Endothelial cell of umbilical vein (primary cell): ENCODE results near the gene TDRD10. TPM values are rescaled to one million over a fixed set of nuclear protein-coding genes. Genes with fewer than 3 reads are reported as not detected.

Source experiments
- BruUV-seq: library from RNA; stranded (reverse); fragments of 400-500 nt; replicated peaks from 2 replicates; lab custom pipeline; 2021; lab: Mats Ljungman, UMichigan
- CTCF ChIA-PET: fragments of 300-600, 350-600 bp; sonication (Branson Sonifier 250); formaldehyde crosslinking; loops from one replicate; lab custom pipeline; 2021; ENCODE audit warnings: antibody characterized with exemption, inconsistent platforms; lab: Charles Lee
- POLR2A ChIA-PET: fragments of 300-600, 350-600 bp; sonication (Branson Sonifier 250); formaldehyde crosslinking; loops from one replicate; lab custom pipeline; 2021; ENCODE audit warnings: antibody characterized with exemption, inconsistent platforms; lab: Charles Lee
- DNase-seq: peaks from one replicate; pipeline ENCODE4 v3.0.0-alpha.2; 2011; ENCODE audit warnings: low read depth, low spot score
- FAIRE-seq: peaks from 2 replicates; lab custom pipeline; 2011; peaks lifted over from hg19 to GRCh38; lab: Jason Lieb, UNC
- H2AFZ ChIP-seq: 2 replicates; pipeline ENCODE4 v1.6.0; 2012; ENCODE audit warnings: low read depth, low read length, control low read depth, inconsistent platforms
- H3K27ac ChIP-seq: 2 replicates; pipeline ENCODE4 v1.5.1; 2011; ENCODE audit warnings: low read depth, mild to moderate bottlenecking, control low read depth, low read length, moderate library complexity; ENCODE audit not compliant: insufficient read depth
- H3K27me3 ChIP-seq, 2 experiments: 2 replicates each; pipeline versions ENCODE4 v1.6.0 to v1.6.1; 2011; ENCODE audit warnings: low read length in 2 of 2, mixed read lengths in 1 of 2; ENCODE audit not compliant: control insufficient read depth in 2 of 2, insufficient read depth in 2 of 2
- H3K36me3 ChIP-seq, 2 experiments: 2 replicates in 1 of 2; 3 replicates in 1 of 2; pipeline ENCODE4 v1.5.1; 2011; ENCODE audit warnings: low read length in 2 of 2, mild to moderate bottlenecking in 1 of 2, moderate library complexity in 1 of 2; ENCODE audit not compliant: control insufficient read depth in 2 of 2, insufficient read depth in 2 of 2; ENCODE audit errors: extremely low read depth in 1 of 2
- H3K4me1 ChIP-seq: 3 replicates; pipeline ENCODE4 v1.5.1; 2011; ENCODE audit warnings: mild to moderate bottlenecking, low read length; ENCODE audit not compliant: control insufficient read depth, insufficient read depth; ENCODE audit errors: extremely low read depth
- H3K4me2 ChIP-seq: 2 replicates; pipeline ENCODE4 v1.6.1; 2011; ENCODE audit warnings: low read length, control low read depth, mixed read lengths; ENCODE audit not compliant: insufficient read depth
- H3K4me3 ChIP-seq, 3 experiments: fragments of 200-600 bp in 1 of 3; sonication (generic), shearing (Covaris generic) in 1 of 3; replicated peaks in 1 of 3; 2 replicates each; pipeline ENCODE4 v1.5.1; 2011 to 2016; ENCODE audit warnings: control low read depth in 3 of 3, low read length in 3 of 3, mild to moderate bottlenecking in 2 of 3, inconsistent platforms in 1 of 3, low read depth in 1 of 3, moderate library complexity in 1 of 3; ENCODE audit not compliant: insufficient read depth in 1 of 3
- H3K79me2 ChIP-seq: 2 replicates; pipeline ENCODE4 v1.6.0; 2012; ENCODE audit warnings: low read length, inconsistent platforms; ENCODE audit not compliant: control insufficient read depth, insufficient read depth
- H3K9ac ChIP-seq: replicated peaks from 2 replicates; pipeline ENCODE3; 2011; ENCODE audit warnings: low read length, control low read depth; ENCODE audit not compliant: insufficient read depth; ENCODE audit errors: extremely low read depth
- H3K9me1 ChIP-seq: replicated peaks from 3 replicates; pipeline ENCODE4 v1.6.0; 2011; ENCODE audit warnings: mild to moderate bottlenecking, low read length; ENCODE audit not compliant: control insufficient read depth, insufficient read depth; ENCODE audit errors: extremely low read depth
- H3K9me3 ChIP-seq: replicated peaks from 2 replicates; pipeline ENCODE4 v1.5.1; 2012; ENCODE audit warnings: low read length, inconsistent platforms; ENCODE audit not compliant: control insufficient read depth, insufficient read depth
- H4K20me1 ChIP-seq: replicated peaks from 2 replicates; pipeline ENCODE3; 2011; ENCODE audit warnings: mild to moderate bottlenecking, low read length; ENCODE audit not compliant: control insufficient read depth, insufficient read depth; ENCODE audit errors: extremely low read depth
- CTCF ChIP-seq, 2 donors: IDR thresholded peaks; 1 replicate in 1 of 2; 2 replicates in 1 of 2; pipeline ENCODE4 v1.5.1; 2011; ENCODE audit warnings: low read length in 2 of 2, mild to moderate bottlenecking in 2 of 2, moderate library complexity in 2 of 2, control low read depth in 1 of 2, inconsistent platforms in 1 of 2, low read depth in 1 of 2; ENCODE audit not compliant: insufficient read depth in 1 of 2; ENCODE audit errors: extremely low read depth in 1 of 2
- EZH2 ChIP-seq: IDR thresholded peaks from 2 replicates; pipeline ENCODE4 v1.6.1; 2012; ENCODE audit warnings: borderline replicate concordance, low read depth, mild to moderate bottlenecking, moderate library complexity, low read length, inconsistent platforms; ENCODE audit not compliant: severe bottlenecking
- FOS ChIP-seq: IDR thresholded peaks from 2 replicates; pipeline ENCODE4 v1.6.1; 2011; ENCODE audit warnings: mild to moderate bottlenecking, low read length, moderate library complexity, borderline replicate concordance; ENCODE audit not compliant: insufficient read depth
- GATA2 ChIP-seq: IDR thresholded peaks from 2 replicates; pipeline ENCODE4 v1.7.0; 2011; ENCODE audit warnings: low read depth, mild to moderate bottlenecking, moderate library complexity, mixed read lengths, low read length; ENCODE audit not compliant: insufficient read length, insufficient read depth
- JUN ChIP-seq: IDR thresholded peaks from 2 replicates; pipeline ENCODE4 v1.6.1; 2011; ENCODE audit warnings: borderline replicate concordance, low read depth; ENCODE audit not compliant: insufficient read length, insufficient read depth
- MAX ChIP-seq: IDR thresholded peaks from 2 replicates; pipeline ENCODE4 v1.6.1; 2011; ENCODE audit not compliant: insufficient read depth, insufficient read length
- MYC ChIP-seq: IDR thresholded peaks from one replicate; pipeline ENCODE4 v1.6.1; 2011; ENCODE audit warnings: mild to moderate bottlenecking, low read depth, low read length
- POLR2A ChIP-seq: IDR thresholded peaks from 2 replicates; pipeline ENCODE4 v1.6.1; 2012; ENCODE audit warnings: low read depth, mild to moderate bottlenecking, control low read depth, low read length
- POLR2AphosphoS5 ChIP-seq: IDR thresholded peaks from 2 replicates; pipeline ENCODE4 v1.6.1; 2012; ENCODE audit warnings: low read depth, mild to moderate bottlenecking, control low read depth, low read length, moderate library complexity; ENCODE audit not compliant: insufficient read depth
- dilution Hi-C: fragments of 300-500 bp; cut with MboI; formaldehyde crosslinking; loops from one replicate; pipeline ENCODE4 v1.15.0; 2019; ENCODE audit warnings: low sequenced_read_pairs; ENCODE audit not compliant: extremely low pct_ligation_motif_present
- intact Hi-C: fragments of 100-400 bp; cut with micrococcal nuclease; formaldehyde crosslinking; loops from one replicate; pipeline ENCODE4 v1.10.0; 2022
- polyA plus RNA-seq, 4 experiments: library from polyadenylated mRNA; depleted of rRNA in 3 of 4; stranded (reverse) in 3 of 4; unstranded in 1 of 4; fragments of >200 nt; gene quantifications; 2 replicates each; pipeline versions ENCODE4 v1.2.1 to v1.2.3, GENCODE V29; 2011 to 2012; ENCODE audit warnings: missing spikeins in 1 of 4
- total RNA-seq: library from RNA; stranded (reverse); gene quantifications from 2 replicates; pipeline ENCODE4 v1.2.3, GENCODE V29; 2021

The TDRD10 gene
- total and polyA plus RNA-seq, 2 donors (not counting 3 experiments of a cell fraction or from before 2014, with no cell fraction given), result 6.1 to 9.1 TPM

DNA sequence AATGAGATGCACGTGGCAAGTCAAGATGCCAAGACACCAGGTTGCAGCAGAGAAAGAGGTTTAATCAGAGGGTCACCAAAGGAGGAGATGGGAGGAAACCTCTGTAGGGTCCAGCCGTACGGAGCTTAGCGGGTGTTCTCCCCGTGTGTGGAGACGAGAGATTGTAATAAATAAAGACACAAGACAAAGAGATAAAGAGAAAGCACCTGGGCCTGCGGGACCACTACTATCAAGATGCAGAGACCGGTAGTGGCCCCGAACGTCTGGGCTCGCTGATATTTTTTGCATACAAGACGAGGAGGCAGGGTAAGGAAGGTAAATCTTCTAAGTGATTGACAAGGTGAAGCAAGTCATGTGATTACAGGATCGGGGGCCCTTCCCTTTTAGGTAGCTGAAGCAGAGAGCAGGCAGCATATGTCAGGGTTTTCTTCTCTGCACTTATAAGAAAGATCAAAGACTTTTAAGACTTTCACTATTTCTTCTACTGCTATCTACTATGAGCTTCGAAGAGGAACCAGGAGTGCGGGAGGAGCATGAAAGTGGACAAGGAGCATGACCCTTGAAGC lies 41.2 kb upstream of the TDRD10 start:
- POLR2A ChIA-PET, result no interaction called here
- FAIRE-seq, result no peak
- no peak for TF ChIP-seq CTCF (IDR thresholded peaks at IDR 0.05; ENCODE audit: extremely low read depth in 1 of 2, insufficient read depth in 1 of 2, low read depth in 1 of 2, low read length in 2 of 2)
- TF ChIP-seq POLR2A, result no peak
- TF ChIP-seq GATA2, result no peak
- no peak for TF ChIP-seq MYC
- TF ChIP-seq JUN, result no peak
- TF ChIP-seq MAX, result no peak
- TF ChIP-seq EZH2, result no peak
- no peak for TF ChIP-seq POLR2AphosphoS5
- TF ChIP-seq FOS, result no peak
- Histone ChIP-seq H3K4me2 (no peak overlapping the region), H3K27ac (no peak overlapping the region), H3K79me2 (no peaks in the 10 kb centered on the region), H3K9ac (no peak overlapping the region), H2AFZ (no peak overlapping the region), H3K4me1 (peaks cover 8% of the 10 kb centered on the region), H3K36me3 (no peaks in the 10 kb centered on the region), H3K4me3 (no peak overlapping the region), H3K9me1 (no peaks in the 10 kb centered on the region), H3K9me3 (no peaks in the 10 kb centered on the region), H4K20me1 (no peaks in the 10 kb centered on the region), H3K27me3 (no peaks in the 10 kb centered on the region)
- CTCF ChIA-PET, result interaction anchor here (1.3 to 1.9 kb wide), 3 partner anchors 13 to 86 kb away, joined by 4 to 5 read pairs (median 5); no protein-coding TSS in a partner anchor
- intact Hi-C loops (loop anchor here (5.0 kb wide), 1 partner anchor 38 kb away; no protein-coding TSS in a partner anchor), dilution Hi-C loops (no loop called here)
- BruUV-seq, result no TSS peak
- no peak for DNase-seq
